ENCODE results near the gene SNRNP25.
"Not testable (repeated sequence)": the region's sequence is repeated elsewhere in the genome, so short reads cannot be mapped to it uniquely, and the experiment has no call there.

The SNRNP25 gene

DNA sequence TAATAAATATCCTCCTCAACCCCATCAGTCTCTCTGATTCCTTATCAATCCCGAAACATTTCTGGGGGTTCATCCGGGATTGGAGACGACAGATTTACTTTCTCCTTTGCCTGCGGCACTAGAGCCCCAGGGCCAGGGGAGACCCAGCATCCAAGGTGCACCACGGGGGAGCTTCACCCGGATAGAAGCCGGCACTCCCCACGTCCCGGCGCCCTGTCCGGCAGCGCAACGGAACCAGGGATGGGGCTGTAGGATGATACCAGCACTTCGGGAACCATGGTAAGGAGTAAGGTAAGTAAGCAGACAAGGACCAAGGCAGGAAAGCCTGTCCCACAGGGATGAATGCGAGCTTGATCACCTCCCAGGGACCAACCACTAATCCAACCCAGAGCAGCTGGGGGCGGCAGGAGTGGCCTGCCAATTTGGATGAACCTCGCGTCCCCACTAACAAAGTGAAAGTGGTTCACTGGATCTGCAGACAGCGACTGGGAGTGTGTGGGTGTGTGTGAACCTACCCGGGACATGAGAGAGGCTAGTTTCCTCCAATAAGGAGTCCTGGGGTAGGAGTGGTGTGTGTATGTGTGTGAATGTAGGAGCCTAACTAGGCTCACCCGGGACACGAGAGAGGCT is 12.1 kb upstream of the SNRNP25 start:
- no peak for DNase-seq (ENCODE audit: low read depth in 1 of 2, low spot score in 1 of 2)

DNA sequence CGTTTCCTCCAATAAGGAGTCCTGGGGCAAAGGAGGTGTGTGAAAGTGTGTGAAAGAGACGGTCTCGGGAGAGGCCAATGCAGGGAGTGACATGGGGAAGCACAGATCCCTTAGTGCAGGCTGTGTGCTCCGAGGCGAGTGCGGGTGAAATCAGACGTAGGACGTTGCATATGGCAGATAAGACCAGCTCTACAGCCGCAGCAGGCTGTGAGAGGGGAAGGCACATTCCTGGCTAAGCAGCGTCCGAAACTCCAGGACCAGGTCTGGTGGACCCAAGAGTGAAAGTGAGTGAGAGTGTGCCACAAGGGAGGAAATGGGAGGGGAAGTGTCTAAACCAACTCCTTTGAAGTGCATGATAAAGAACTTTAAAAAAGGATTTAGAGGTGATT is 11.6 kb upstream of the SNRNP25 start:
- no peak for DNase-seq (ENCODE audit: low read depth in 1 of 2, low spot score in 1 of 2)

GRCh38 chr16:42691-43090 is 10.9 kb upstream of the SNRNP25 start:
- no peak for DNase-seq (ENCODE audit: low read depth in 1 of 2, low spot score in 1 of 2)

- DNase-seq (ENCODE audit: low read depth in 1 of 2, low spot score in 1 of 2), result no peak
Observed at GRCh38 chr16:43294-43693, 10.3 kb upstream of the SNRNP25 start.

- no peak for DNase-seq (ENCODE audit: low read depth in 1 of 2, low spot score in 1 of 2)
Observed at GRCh38 chr16:44655-45054, 9.0 kb upstream of the SNRNP25 start.

DNA sequence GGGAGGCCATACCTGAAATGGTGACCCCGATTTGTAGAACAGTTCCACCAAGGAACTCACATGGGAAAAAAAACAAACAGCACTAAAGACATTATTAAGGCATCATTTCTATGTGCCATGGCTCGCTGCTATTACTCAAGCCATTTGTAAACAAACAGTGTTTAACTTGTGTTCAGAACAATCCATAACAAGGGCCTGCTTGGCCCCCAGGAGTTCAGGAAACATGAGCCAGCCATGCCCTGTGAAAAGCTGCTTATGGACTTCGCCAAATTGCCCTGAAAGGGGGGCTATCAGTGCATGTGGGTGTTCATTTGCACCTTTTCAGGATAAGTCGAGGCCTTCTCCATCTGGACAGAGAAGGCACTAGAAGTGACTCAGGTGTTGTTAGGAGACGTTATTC is 8.2 kb upstream of the SNRNP25 start:
- no peak for DNase-seq (ENCODE audit: low read depth in 1 of 2, low spot score in 1 of 2)

DNA sequence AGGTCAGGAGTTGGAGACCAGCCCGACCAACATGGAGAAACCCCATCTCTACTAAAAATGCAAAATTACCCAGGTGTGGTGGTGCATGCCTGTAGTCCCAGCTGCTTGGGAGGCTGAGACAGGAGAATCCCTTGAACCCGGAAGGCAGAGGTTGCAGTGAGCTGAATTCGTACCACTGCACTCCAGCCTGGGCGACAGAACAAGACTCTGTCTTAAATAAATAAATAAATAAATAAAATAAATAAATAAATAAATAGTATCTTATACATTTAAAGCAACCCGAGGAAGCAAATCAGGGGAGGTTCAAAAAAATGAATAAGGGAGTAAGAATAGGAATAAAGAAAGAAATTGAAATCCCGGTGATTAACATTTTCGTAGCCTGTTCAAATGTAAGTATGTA is 7.1 kb upstream of the SNRNP25 start:
- DNase-seq (ENCODE audit: low read depth in 1 of 2, low spot score in 1 of 2), result not testable (repeated sequence)

GRCh38 chr16:47234-47633 is 6.4 kb upstream of the SNRNP25 start:
- no peak for DNase-seq (ENCODE audit: low read depth in 1 of 2, low spot score in 1 of 2)

- no peak for DNase-seq (ENCODE audit: low read depth in 1 of 2, low spot score in 1 of 2)
Observed at GRCh38 chr16:50769-51591, 2.6 kb upstream of the SNRNP25 start.

DNA sequence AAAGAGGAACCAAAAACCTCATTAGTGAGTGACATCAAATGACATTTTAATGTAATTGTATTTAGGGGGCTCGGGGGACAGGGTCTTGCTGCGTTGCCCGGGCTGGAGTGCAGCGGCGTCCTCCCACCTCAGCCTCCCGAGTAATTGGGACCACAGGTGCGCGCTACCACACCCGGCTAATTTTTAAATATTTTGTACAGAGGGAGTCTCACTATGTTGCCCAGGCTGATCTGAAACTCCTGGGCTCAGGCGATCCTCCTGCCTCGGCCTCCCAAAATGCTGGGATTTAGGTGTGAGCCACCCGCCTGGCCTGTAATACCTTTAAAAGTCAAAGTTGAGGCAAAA is 581 bp downstream of the SNRNP25 start:
- DNase-seq (ENCODE audit: low read depth in 1 of 2, low spot score in 1 of 2), result no peak

DNA sequence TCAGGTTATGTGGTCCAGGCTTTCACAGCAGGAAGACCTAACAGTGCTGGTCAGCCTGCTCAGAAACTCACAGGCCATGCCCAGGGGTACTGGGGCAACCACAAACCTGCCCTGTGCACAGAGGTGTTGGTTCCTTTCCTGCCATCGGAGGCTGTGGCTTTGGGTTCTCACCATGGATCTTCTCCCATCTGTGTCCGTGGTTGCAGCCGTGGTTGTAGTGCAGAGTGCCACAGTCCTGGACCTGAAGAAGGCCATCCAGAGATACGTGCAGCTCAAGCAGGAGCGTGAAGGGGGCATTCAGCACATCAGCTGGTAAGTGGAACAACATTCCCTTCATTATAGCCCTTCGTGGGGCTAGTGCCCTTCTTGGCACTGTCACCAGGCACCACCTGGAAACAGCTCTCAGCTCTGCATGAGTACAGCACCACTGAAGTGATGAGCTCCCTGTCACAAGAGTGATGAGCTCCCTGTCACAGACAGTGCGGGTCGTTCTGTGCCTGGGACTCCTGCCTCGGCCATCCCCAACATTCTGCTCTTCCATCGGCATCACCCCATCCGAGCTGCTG is 2.0 kb downstream of the SNRNP25 start:
- DNase-seq (ENCODE audit: low read depth in 1 of 2, low spot score in 1 of 2), result no peak

GRCh38 chr16:56231-56927 is 2.8 kb downstream of the SNRNP25 start:
- DNase-seq (ENCODE audit: low read depth in 1 of 2, low spot score in 1 of 2), result no peak

- DNase-seq (ENCODE audit: low read depth in 1 of 2, low spot score in 1 of 2), result no peak
Observed at GRCh38 chr16:57711-58110, 4.1 kb downstream of the SNRNP25 start.

DNA sequence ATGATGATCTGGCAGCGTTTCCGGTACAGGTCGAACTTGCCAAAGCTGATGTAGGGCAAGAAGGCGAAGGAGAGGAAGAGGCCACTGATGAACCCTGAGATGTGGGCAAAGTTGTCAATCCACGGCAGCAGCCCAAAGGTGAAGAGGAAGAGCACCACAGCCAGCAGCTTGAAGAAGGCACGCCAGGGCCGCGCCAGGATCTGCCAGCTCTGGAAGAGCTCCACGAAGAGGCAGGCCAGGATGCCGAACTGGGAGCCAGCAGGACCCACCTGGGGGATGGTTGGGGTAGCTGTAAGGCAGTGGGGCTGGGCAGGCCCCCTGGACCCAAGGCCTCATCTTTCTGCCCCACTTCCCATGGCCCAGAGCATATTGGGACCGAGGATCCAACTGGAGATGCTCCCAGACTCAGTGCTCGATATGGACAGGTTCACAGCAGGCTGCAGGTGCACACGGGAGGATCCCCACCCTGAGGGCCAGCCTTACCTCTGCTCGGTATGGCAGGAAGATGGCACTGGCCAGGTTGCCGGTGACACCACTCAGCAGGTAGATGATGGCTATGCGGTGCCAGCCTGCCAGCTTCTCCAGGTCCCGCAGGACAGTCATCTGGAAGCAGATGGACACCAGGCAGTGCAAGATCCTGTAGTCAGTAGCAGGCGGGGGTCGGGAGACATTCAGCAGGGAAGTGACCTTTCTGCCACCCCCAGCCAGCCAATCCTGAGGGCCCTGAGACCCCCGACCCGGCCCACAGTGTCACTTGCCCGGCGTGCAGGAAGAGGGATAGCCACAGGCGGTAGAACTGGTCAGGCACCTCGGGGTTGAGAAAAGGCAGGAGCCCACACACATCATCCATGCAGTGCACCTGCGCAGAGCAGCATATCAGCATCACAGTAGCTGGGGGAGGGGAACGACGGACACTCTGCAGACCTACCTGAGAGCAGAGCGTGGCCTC is 5.1 kb downstream of the SNRNP25 start:
- no peak for DNase-seq (ENCODE audit: low read depth in 1 of 2, low spot score in 1 of 2)

GRCh38 chr16:59440-60059 is 5.9 kb downstream of the SNRNP25 start:
- DNase-seq (ENCODE audit: low read depth in 1 of 2, low spot score in 1 of 2), result no peak

- no peak for DNase-seq (ENCODE audit: low read depth in 1 of 2, low spot score in 1 of 2)
Observed at GRCh38 chr16:60166-60565, 6.5 kb downstream of the SNRNP25 start.

GRCh38 chr16:60929-61878 is 7.6 kb downstream of the SNRNP25 start:
- no peak for DNase-seq (ENCODE audit: low read depth in 1 of 2, low spot score in 1 of 2)

GRCh38 chr16:61879-62281 is 8.3 kb downstream of the SNRNP25 start:
- DNase-seq (ENCODE audit: low read depth in 1 of 2, low spot score in 1 of 2), result no peak

- no peak for DNase-seq (ENCODE audit: low read depth in 1 of 2, low spot score in 1 of 2)
Observed at GRCh38 chr16:62283-62967, 8.8 kb downstream of the SNRNP25 start.
